Measurements from ENCODE around the gene ULK4. TPM values are rescaled to one million over a fixed set of nuclear protein-coding genes. Genes with fewer than 3 reads are reported as not detected.

The ULK4 gene
- total RNA-seq, 2 experiments from 2014 or later, result 13.1 to 14.2 TPM

DNA sequence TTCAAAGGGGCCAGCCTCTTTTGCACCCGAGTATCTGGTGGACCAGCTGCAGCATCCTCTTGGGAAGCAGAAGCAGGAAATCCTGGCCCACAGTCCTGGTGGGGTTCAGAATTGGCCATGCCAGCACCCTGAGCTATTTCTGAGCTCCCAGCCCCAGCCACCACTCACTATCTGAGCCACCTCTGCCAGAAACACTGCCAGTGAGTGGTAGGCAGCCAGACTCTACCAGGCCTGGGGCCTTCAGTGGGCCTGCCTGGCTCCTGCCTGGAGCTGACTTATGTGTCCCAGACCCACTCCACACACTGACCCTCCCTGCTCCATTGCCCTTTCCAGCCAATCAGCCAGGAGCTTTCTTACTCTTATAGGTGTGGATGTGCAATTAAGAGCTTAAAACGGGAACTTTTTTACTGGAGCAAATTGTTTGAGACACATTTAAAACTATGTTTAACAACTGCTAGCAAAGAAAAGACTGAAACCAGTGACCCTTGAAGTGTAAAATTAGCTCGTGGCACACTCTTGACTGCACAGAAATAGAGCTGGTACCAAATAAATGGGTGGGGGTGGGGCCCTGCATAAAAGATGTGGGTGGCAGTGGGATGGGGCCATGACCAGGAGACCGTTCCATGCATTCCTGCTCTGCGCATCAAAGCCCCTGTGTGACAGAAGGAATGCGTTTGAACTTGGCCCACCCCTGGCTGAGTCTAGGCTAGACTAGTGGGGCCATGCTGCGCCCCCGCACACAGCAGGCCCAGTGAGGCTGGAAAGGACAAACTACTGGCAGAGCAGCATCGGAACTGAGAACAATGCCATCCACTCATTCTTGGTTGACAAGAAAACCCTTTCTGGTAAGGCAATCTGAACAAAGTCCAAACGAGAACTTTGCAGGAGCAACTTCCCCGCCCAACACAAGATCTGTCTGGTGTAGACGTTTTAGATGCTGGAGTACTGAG lies 714.6 kb downstream of the ULK4 start:
- ATAC-seq, result no peak
- Mint-ChIP-seq H3K27me3 (no peaks in the 10 kb centered on the region), H3K4me3 (no peak overlapping the region), H3K9me3 (ENCODE audit: low read depth) (peaks cover 1% of the 10 kb centered on the region), H3K27ac (no peak overlapping the region), H3K36me3 (ENCODE audit: low read depth) (peaks cover 7% of the 10 kb centered on the region), H3K4me1 (no peaks in the 10 kb centered on the region)
- no peak for DNase-seq
- ChIA-PET POLR2A (no interaction called here), CTCF (interaction anchor here (0.6 kb wide), 1 partner anchor 402 kb away, joined by 3 read pairs; no protein-coding TSS in a partner anchor)
- intact Hi-C loops (cut with DNase I, micrococcal nuclease), result no loop called here

- CTCF ChIA-PET, result no interaction called here
- Mint-ChIP-seq H3K9me3 (ENCODE audit: low read depth) (no peaks in the 10 kb centered on the region), H3K4me3 (no peak overlapping the region), H3K27me3 (no peaks in the 10 kb centered on the region), H3K36me3 (ENCODE audit: low read depth) (peaks cover 13% of the 10 kb centered on the region), H3K4me1 (no peaks in the 10 kb centered on the region), H3K27ac (no peak overlapping the region)
- intact Hi-C loops (cut with DNase I, micrococcal nuclease), result no loop called here
- DNase-seq (no peak), ATAC-seq (no peak)
- POLR2A ChIA-PET, result no interaction called here
These were observed 717.1 kb downstream of the ULK4 start for GRCh38 chr3:41244620-41245336.

GRCh38 chr3:41243183-41243582 lies 718.7 kb downstream of the ULK4 start:
- DNase-seq (no peak), ATAC-seq (no peak)
- intact Hi-C loops (cut with DNase I, micrococcal nuclease), result no loop called here
- Mint-ChIP-seq H3K36me3 (ENCODE audit: low read depth) (peaks cover 28% of the 10 kb centered on the region), H3K9me3 (ENCODE audit: low read depth) (no peaks in the 10 kb centered on the region), H3K4me1 (no peaks in the 10 kb centered on the region), H3K27ac (no peak overlapping the region), H3K27me3 (no peaks in the 10 kb centered on the region), H3K4me3 (no peak overlapping the region)
- ChIA-PET POLR2A (no interaction called here), CTCF (no interaction called here)

DNA sequence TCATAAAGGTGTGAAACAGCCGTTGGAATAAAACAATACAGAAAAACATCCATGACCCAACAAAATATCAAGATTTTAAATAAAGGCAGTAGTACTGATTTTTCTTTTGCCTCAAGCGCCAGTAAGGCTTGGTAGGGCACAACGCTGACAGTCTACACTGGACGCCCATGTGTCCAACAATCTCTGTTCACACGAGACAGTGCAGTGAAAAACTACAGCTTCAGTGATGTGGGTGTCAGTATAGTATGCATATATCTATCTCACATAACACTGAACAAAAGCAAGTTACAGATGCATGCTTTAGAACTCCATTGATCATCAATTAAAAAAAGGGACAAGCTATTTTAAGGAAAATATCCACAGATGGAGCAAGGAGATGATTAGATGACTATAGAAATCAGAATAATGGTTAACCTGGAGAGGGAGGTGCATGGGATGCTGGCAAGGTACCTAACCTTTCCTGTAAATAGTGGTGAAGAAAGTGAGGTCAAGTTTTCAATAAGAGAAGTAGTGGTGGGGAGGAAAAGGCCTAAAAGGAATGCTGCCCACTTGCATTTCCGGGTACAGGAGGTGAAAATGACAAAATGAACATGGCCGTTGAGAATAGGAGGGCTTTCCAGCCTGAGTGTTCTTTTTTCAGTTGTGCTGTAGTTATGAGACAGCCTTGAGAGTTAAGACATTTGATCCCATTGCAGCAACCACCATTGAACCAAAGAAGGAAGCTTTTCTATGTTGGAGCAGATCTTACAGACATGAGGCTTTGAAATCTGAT lies 719.9 kb downstream of the ULK4 start:
- peaks cover 40% of the 10 kb centered on the region for H3K36me3 Mint-ChIP-seq (ENCODE audit: low read depth)
- no peaks in the 10 kb centered on the region for H3K4me1 Mint-ChIP-seq
- no peaks in the 10 kb centered on the region for H3K9me3 Mint-ChIP-seq (ENCODE audit: low read depth)
- H3K4me3 Mint-ChIP-seq, result no peak overlapping the region
- ATAC-seq (no peak), DNase-seq (no peak)
- POLR2A ChIA-PET, result no interaction called here
- CTCF ChIA-PET, result no interaction called here
- intact Hi-C loops (cut with DNase I, micrococcal nuclease), result no loop called here
- no peaks in the 10 kb centered on the region for H3K27me3 Mint-ChIP-seq
- peak overlapping the region; percentile 51 for H3K27ac Mint-ChIP-seq

GRCh38 chr3:41241161-41241560 lies 720.7 kb downstream of the ULK4 start:
- DNase-seq (no peak), ATAC-seq (no peak)
- no peaks in the 10 kb centered on the region for H3K9me3 Mint-ChIP-seq (ENCODE audit: low read depth)
- no peaks in the 10 kb centered on the region for H3K27me3 Mint-ChIP-seq
- no peak overlapping the region for H3K4me3 Mint-ChIP-seq
- POLR2A ChIA-PET, result interaction anchor here (1.0 kb wide), 1 partner anchor 43 kb away, joined by 3 read pairs; no protein-coding TSS in a partner anchor
- CTCF ChIA-PET, result no interaction called here
- peaks cover 47% of the 10 kb centered on the region for H3K36me3 Mint-ChIP-seq (ENCODE audit: low read depth)
- H3K4me1 Mint-ChIP-seq, result no peaks in the 10 kb centered on the region
- H3K27ac Mint-ChIP-seq, result no peak overlapping the region
- intact Hi-C loops (cut with DNase I, micrococcal nuclease), result no loop called here

- Mint-ChIP-seq H3K36me3 (ENCODE audit: low read depth) (peaks cover 56% of the 10 kb centered on the region), H3K4me3 (no peak overlapping the region), H3K27me3 (no peaks in the 10 kb centered on the region), H3K27ac (peak overlapping the region; percentile 60), H3K9me3 (ENCODE audit: low read depth) (no peaks in the 10 kb centered on the region), H3K4me1 (no peaks in the 10 kb centered on the region)
- ChIA-PET CTCF (interaction anchor here (0.7 kb wide), 1 partner anchor 193 kb away, joined by 3 read pairs; no protein-coding TSS in a partner anchor), POLR2A (interaction anchor here (0.6 kb wide), 1 partner anchor 62 kb away, joined by 3 read pairs; no protein-coding TSS in a partner anchor)
- intact Hi-C loops (cut with DNase I, micrococcal nuclease), result no loop called here
- DNase-seq, result no peak
- ATAC-seq, result no peak
These were observed 722.3 kb downstream of the ULK4 start for GRCh38 chr3:41239587-41239986.

DNA sequence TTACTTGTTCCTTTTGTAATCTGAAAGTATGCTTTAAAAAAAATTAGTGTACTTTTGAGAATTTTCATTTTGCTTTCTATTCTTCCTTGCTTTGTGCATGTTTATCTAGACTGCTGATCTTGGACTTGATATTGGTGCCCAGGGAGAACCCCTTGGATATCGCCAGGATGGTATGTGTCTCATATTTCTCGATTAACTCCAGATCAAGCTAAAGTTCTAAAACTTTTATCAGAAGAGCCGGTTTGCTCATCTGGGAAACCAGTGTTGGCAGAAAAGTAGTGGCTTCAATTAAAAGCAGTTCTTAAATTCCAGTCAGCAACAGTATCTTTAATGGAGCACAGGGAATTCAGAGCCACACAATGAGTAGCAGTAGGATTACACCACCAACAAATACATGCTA lies 724.0 kb downstream of the ULK4 start:
- ChIA-PET CTCF (interaction anchor here (0.8 kb wide), 1 partner anchor 42 kb away, joined by 3 read pairs; no protein-coding TSS in a partner anchor), POLR2A (no interaction called here)
- DNase-seq (no peak), ATAC-seq (no peak)
- H3K36me3 Mint-ChIP-seq (ENCODE audit: low read depth), result peaks cover 67% of the 10 kb centered on the region
- H3K27me3 Mint-ChIP-seq, result no peaks in the 10 kb centered on the region
- H3K4me1 Mint-ChIP-seq, result no peaks in the 10 kb centered on the region
- H3K27ac Mint-ChIP-seq, result no peak overlapping the region
- H3K9me3 Mint-ChIP-seq (ENCODE audit: low read depth), result no peaks in the 10 kb centered on the region
- H3K4me3 Mint-ChIP-seq, result no peak overlapping the region
- intact Hi-C loops (cut with DNase I, micrococcal nuclease), result no loop called here

GRCh38 chr3:41236228-41236627 lies 725.7 kb downstream of the ULK4 start:
- no peak for ATAC-seq
- Mint-ChIP-seq H3K27me3 (no peaks in the 10 kb centered on the region), H3K9me3 (ENCODE audit: low read depth) (no peaks in the 10 kb centered on the region), H3K4me3 (no peak overlapping the region), H3K27ac (no peak overlapping the region), H3K36me3 (ENCODE audit: low read depth) (peaks cover 74% of the 10 kb centered on the region), H3K4me1 (no peaks in the 10 kb centered on the region)
- POLR2A ChIA-PET, result no interaction called here
- intact Hi-C loops (cut with DNase I, micrococcal nuclease), result no loop called here
- CTCF ChIA-PET, result interaction anchor here (0.6 to 1.0 kb wide), 2 partner anchors 10 to 73 kb away, joined by 3 read pairs; no protein-coding TSS in a partner anchor
- no peak for DNase-seq

DNA sequence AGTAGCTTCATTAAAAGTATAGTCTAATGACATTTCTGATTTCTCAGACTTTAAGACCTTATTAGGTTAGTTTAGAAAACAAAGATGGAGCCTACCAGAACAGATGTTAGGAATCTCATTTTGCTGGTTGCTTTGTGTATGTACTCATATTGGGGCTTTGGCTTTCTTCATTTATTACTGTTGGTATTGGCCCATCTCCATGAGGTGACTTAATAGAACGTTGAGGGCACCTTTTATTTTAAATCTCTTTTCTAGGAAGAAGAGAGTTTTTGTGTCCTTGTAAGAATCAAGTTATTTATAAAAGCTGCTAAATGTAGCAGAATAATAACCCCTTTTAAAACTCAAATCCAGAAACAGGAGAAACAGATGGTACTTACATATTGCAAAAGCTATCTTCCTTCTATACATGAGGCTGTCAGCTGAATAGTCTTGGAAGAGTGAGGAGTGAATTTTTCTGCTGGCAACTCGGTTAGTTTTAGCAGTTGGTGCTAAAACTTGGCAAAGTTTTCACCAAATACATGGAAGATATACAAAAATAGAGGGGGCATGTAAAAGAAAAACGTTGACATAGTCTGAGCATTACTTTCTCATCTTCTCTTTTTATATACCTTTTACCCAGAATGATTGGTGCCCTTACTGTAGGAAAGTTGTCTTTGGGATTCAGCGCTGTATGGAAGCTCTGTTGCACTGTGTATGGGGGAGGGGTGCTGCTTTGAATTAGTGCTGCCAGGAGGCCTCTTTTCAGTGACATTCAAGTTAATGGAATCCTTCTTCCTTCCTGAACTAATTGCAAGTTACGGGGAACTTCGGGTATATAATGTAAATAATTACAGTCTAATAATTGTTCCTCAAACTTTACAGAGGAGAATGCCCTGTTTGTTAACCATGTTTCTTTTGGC lies 726.8 kb downstream of the ULK4 start:
- Mint-ChIP-seq H3K9me3 (ENCODE audit: low read depth) (no peaks in the 10 kb centered on the region), H3K27me3 (no peaks in the 10 kb centered on the region), H3K4me1 (peaks cover 3% of the 10 kb centered on the region), H3K27ac (peak overlapping the region; percentile 56), H3K4me3 (no peak overlapping the region), H3K36me3 (ENCODE audit: low read depth) (peaks cover 78% of the 10 kb centered on the region)
- no peak for DNase-seq
- ChIA-PET CTCF (interaction anchor here (0.6 to 1.1 kb wide), 3 partner anchors 15 to 234 kb away, joined by 3 to 4 read pairs (median 3); no protein-coding TSS in a partner anchor), POLR2A (no interaction called here)
- intact Hi-C loops (cut with DNase I, micrococcal nuclease), result no loop called here
- ATAC-seq, result no peak

DNA sequence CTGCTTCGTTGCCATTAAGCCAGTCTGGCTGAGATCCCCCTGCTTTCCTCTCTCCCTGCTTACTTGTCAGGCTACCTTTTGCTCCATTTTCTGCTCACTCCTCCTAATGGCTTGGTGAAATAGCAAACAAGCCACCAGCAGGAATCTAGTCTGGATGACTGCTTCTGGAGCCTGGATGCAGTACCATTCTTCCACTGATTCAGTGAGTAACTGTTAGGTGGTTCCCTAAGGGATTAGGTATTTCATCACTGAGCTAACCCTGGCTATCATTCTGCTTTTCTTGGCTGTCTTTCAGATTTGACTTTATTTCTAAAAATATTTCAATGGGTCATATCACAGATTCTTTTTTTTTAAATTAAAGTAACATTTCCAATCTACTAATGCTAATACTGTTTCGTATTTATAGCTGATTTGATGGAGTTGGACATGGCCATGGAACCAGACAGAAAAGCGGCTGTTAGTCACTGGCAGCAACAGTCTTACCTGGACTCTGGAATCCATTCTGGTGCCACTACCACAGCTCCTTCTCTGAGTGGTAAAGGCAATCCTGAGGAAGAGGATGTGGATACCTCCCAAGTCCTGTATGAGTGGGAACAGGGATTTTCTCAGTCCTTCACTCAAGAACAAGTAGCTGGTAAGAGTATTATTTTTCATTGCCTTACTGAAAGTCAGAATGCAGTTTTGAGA lies 737.6 kb downstream of the ULK4 start:
- no peaks in the 10 kb centered on the region for H3K27me3 Mint-ChIP-seq
- intact Hi-C loops (cut with DNase I, micrococcal nuclease), result no loop called here
- no peaks in the 10 kb centered on the region for H3K9me3 Mint-ChIP-seq (ENCODE audit: low read depth)
- no peak for DNase-seq
- ChIA-PET CTCF (interaction anchor here (0.9 to 1.8 kb wide), 3 partner anchors 10 to 334 kb away, joined by 3 to 4 read pairs (median 4); no protein-coding TSS in a partner anchor), POLR2A (interaction anchor here (1.6 kb wide), 1 partner anchor 25 kb away, joined by 6 read pairs; the partner anchor contains the start of gene CTNNB1)
- no peak for ATAC-seq
- no peak overlapping the region for H3K4me3 Mint-ChIP-seq
- peaks cover 52% of the 10 kb centered on the region for H3K36me3 Mint-ChIP-seq (ENCODE audit: low read depth)
- H3K27ac Mint-ChIP-seq, result no peak overlapping the region
- H3K4me1 Mint-ChIP-seq, result peaks cover 48% of the 10 kb centered on the region

Measured in activated CD4-positive, alpha-beta T cell treated with anti-CD3 and anti-CD28 coated beads for 36 hours (primary cell).